Activated T-cell treated with anti-CD3 and anti-CD28 coated beads, Interleukin-2, amount 50 U/mL, for 72 hours (primary cell): Measurements from ENCODE around the gene ARL6IP6. TPM values are rescaled to one million over a fixed set of nuclear protein-coding genes. Genes with fewer than 3 reads are reported as not detected.

Experiments
- ATAC-seq, 2 donors: fragments of 150-1000 bp; cut with Tn5 transposase; replicated peaks in 1 of 2; 2 replicates each; pipeline ENCODE4 v1.10.0; 2021; ENCODE audit warnings: moderate library complexity in 2 of 2, mild to moderate bottlenecking in 1 of 2
- DNase-seq, 2 donors: peaks; one replicate each; pipeline ENCODE4 v3.0.0; 2021 to 2022; ENCODE audit warnings: mixed read lengths in 1 of 2
- H3K27ac Mint-ChIP-seq: one replicate; pipeline ENCODE4 v1.8.0; 2022; ENCODE audit warnings: mild to moderate bottlenecking, moderate library complexity, mixed read lengths
- H3K27me3 Mint-ChIP-seq: one replicate; pipeline ENCODE4 v1.8.0; 2022; ENCODE audit warnings: low read depth, mixed read lengths
- H3K36me3 Mint-ChIP-seq, 2 donors: one replicate each; pipeline ENCODE4 v1.8.0; 2022; ENCODE audit warnings: mixed read lengths in 2 of 2, mild to moderate bottlenecking in 1 of 2; ENCODE audit not compliant: insufficient read depth in 2 of 2
- H3K4me1 Mint-ChIP-seq: one replicate; pipeline ENCODE4 v1.8.0; 2022; ENCODE audit warnings: low read depth, mixed read lengths
- H3K4me3 Mint-ChIP-seq, 2 donors: one replicate each; pipeline ENCODE4 v1.8.0; 2022; ENCODE audit warnings: mild to moderate bottlenecking in 2 of 2, mixed read lengths in 2 of 2, moderate library complexity in 2 of 2
- H3K9me3 Mint-ChIP-seq, 2 donors: one replicate each; pipeline ENCODE4 v1.8.0; 2022; ENCODE audit warnings: mixed read lengths in 2 of 2
- total RNA-seq, 2 donors: library from RNA; stranded (reverse); gene quantifications; one replicate each; pipeline ENCODE4 v1.2.3, GENCODE V29; 2022

Gene ARL6IP6
- total RNA-seq, 2 donors from 2014 or later = 30.6 to 41.5 TPM

GRCh38 chr2:152781175-152781574, 62.8 kb downstream of the ARL6IP6 start:
- H3K27ac Mint-ChIP-seq = no peak overlapping the region
- H3K36me3 Mint-ChIP-seq = no peaks in the 10 kb centered on the region
- H3K4me1 Mint-ChIP-seq = no peaks in the 10 kb centered on the region

GRCh38 chr2:152782171-152782570, 63.8 kb downstream of the ARL6IP6 start:
- Mint-ChIP-seq H3K27ac (no peak overlapping the region), H3K4me3 (no peak overlapping the region), H3K4me1 (no peaks in the 10 kb centered on the region), H3K36me3 (no peaks in the 10 kb centered on the region), H3K27me3 (peaks cover 13% of the 10 kb centered on the region), H3K9me3 (no peaks in the 10 kb centered on the region)
- no peak for DNase-seq
- no peak for ATAC-seq

More at GRCh38 chr2:152781175-152781574, 62.8 kb downstream of the ARL6IP6 start:
- ATAC-seq = no peak
- Mint-ChIP-seq H3K27me3 (peaks cover 11% of the 10 kb centered on the region), H3K4me3 (no peak overlapping the region), H3K9me3 (no peaks in the 10 kb centered on the region)
- no peak for DNase-seq

GRCh38 chr2:152790883-152791282, 72.5 kb downstream of the ARL6IP6 start:
- no peaks in the 10 kb centered on the region for H3K4me1 Mint-ChIP-seq
- ATAC-seq (no peak), DNase-seq (no peak)
- H3K27me3 Mint-ChIP-seq = peaks cover 5% of the 10 kb centered on the region
- H3K27ac Mint-ChIP-seq = no peak overlapping the region
- no peaks in the 10 kb centered on the region for H3K36me3 Mint-ChIP-seq
- H3K9me3 Mint-ChIP-seq = no peaks in the 10 kb centered on the region
- H3K4me3 Mint-ChIP-seq = no peak overlapping the region

GRCh38 chr2:152791979-152792378, 73.6 kb downstream of the ARL6IP6 start:
- no peak for ATAC-seq

GRCh38 chr2:152792974-152793373, 74.6 kb downstream of the ARL6IP6 start:
- Mint-ChIP-seq H3K36me3 (no peaks in the 10 kb centered on the region), H3K27me3 (no peaks in the 10 kb centered on the region), H3K27ac (no peak overlapping the region), H3K9me3 (no peaks in the 10 kb centered on the region), H3K4me1 (no peaks in the 10 kb centered on the region), H3K4me3 (no peak overlapping the region)
- DNase-seq (no peak), ATAC-seq (no peak)

More at GRCh38 chr2:152791979-152792378, 73.6 kb downstream of the ARL6IP6 start:
- H3K36me3 Mint-ChIP-seq = no peaks in the 10 kb centered on the region
- no peak for DNase-seq
- no peak overlapping the region for H3K27ac Mint-ChIP-seq
- H3K4me1 Mint-ChIP-seq = no peaks in the 10 kb centered on the region
- no peak overlapping the region for H3K4me3 Mint-ChIP-seq
- no peaks in the 10 kb centered on the region for H3K27me3 Mint-ChIP-seq
- no peaks in the 10 kb centered on the region for H3K9me3 Mint-ChIP-seq

- DNase-seq = no peak
- no peaks in the 10 kb centered on the region for H3K36me3 Mint-ChIP-seq
- no peaks in the 10 kb centered on the region for H3K4me1 Mint-ChIP-seq
- H3K27ac Mint-ChIP-seq = no peak overlapping the region
- ATAC-seq = no peak
- H3K9me3 Mint-ChIP-seq = peaks cover 0 to 3% of the 10 kb centered on the region in 2 donors
- peaks cover 6% of the 10 kb centered on the region for H3K27me3 Mint-ChIP-seq
- no peak overlapping the region for H3K4me3 Mint-ChIP-seq
Observed at GRCh38 chr2:152796941-152797340, 78.5 kb downstream of the ARL6IP6 start.

GRCh38 chr2:152804687-152805408, 86.4 kb downstream of the ARL6IP6 start:
- no peaks in the 10 kb centered on the region for H3K36me3 Mint-ChIP-seq
- no peak overlapping the region for H3K27ac Mint-ChIP-seq
- no peaks in the 10 kb centered on the region for H3K9me3 Mint-ChIP-seq
- ATAC-seq (no peak), DNase-seq (no peak)
- no peak overlapping the region for H3K4me3 Mint-ChIP-seq
- no peaks in the 10 kb centered on the region for H3K4me1 Mint-ChIP-seq
- peaks cover 15% of the 10 kb centered on the region for H3K27me3 Mint-ChIP-seq

GRCh38 chr2:152811916-152812315, 93.5 kb downstream of the ARL6IP6 start:
- no peaks in the 10 kb centered on the region for H3K4me1 Mint-ChIP-seq
- no peak overlapping the region for H3K4me3 Mint-ChIP-seq
- peaks cover 4 to 6% of the 10 kb centered on the region in 2 donors for H3K9me3 Mint-ChIP-seq
- DNase-seq (no peak), ATAC-seq (no peak)
- peaks cover 4 to 9% of the 10 kb centered on the region in 2 donors for H3K36me3 Mint-ChIP-seq
- H3K27ac Mint-ChIP-seq = no peak overlapping the region
- H3K27me3 Mint-ChIP-seq = peaks cover 14% of the 10 kb centered on the region

Other genes starting within 250 kb of the ARL6IP6 start
- gene PRPF40A, start 1.2 kb upstream of the ARL6IP6 start, total RNA-seq = 100 to 1,000 TPM; 122 to 127 TPM